H1 (cell line): ENCODE measurements around the gene TMUB1. TPM values are rescaled to one million over a fixed set of nuclear protein-coding genes. Genes with fewer than 3 reads are reported as not detected.

Experiments
- CTCF ChIA-PET: fragments of 300-600 bp; sonication (Branson Sonifier 250); formaldehyde crosslinking; loops from one replicate; lab custom pipeline; 2021; ENCODE audit not compliant: partially characterized antibody; lab: Charles Lee
- POLR2A ChIA-PET: fragments of 300-600 bp; sonication (Branson Sonifier 250); formaldehyde crosslinking; loops from one replicate; lab custom pipeline; 2021; ENCODE audit warnings: inconsistent platforms; ENCODE audit not compliant: partially characterized antibody; lab: Charles Lee
- DNase-seq, 2 experiments: peaks; one replicate each; pipeline versions ENCODE4 v3.0.0 to v3.0.0-alpha.2; 2010 to 2022; ENCODE audit warnings: low spot score in 2 of 2, low read depth in 1 of 2, mixed read lengths in 1 of 2
- FAIRE-seq: peaks from 2 replicates; lab custom pipeline; 2011; peaks lifted over from hg19 to GRCh38; lab: Jason Lieb, UNC
- H2AFZ ChIP-seq: 2 replicates; pipeline ENCODE4 v1.8.1; 2012; ENCODE audit warnings: low read length, inconsistent platforms
- H2AK5ac ChIP-seq: 2 replicates; pipeline ENCODE4 v1.6.1; 2013; ENCODE audit warnings: low read depth, low read length
- H2BK120ac ChIP-seq: replicated peaks from 2 replicates; pipeline ENCODE3; 2013; ENCODE audit warnings: low read depth, low read length, inconsistent platforms
- H2BK12ac ChIP-seq: 2 replicates; pipeline ENCODE4 v1.6.1; 2013; ENCODE audit warnings: low read depth, low read length
- H2BK15ac ChIP-seq: 2 replicates; pipeline ENCODE4 v1.6.1; 2013; ENCODE audit warnings: low read length
- H2BK20ac ChIP-seq: 2 replicates; pipeline ENCODE4 v1.6.1; 2013; ENCODE audit warnings: low read length
- H2BK5ac ChIP-seq: 2 replicates; pipeline ENCODE4 v1.6.1; 2013; ENCODE audit warnings: low read depth, low read length
- H3K14ac ChIP-seq: 2 replicates; pipeline ENCODE4 v1.6.1; 2013; ENCODE audit warnings: inconsistent platforms; ENCODE audit not compliant: insufficient read length
- H3K18ac ChIP-seq: 2 replicates; pipeline ENCODE4 v1.6.1; 2013; ENCODE audit warnings: low read length; ENCODE audit errors: extremely low read depth
- H3K23ac ChIP-seq: 2 replicates; pipeline ENCODE4 v1.6.1; 2013; ENCODE audit warnings: inconsistent platforms; ENCODE audit not compliant: insufficient read length
- H3K23me2 ChIP-seq: 2 replicates; pipeline ENCODE4 v1.6.1; 2013; ENCODE audit warnings: low read depth, low read length
- H3K27ac ChIP-seq: 2 replicates; pipeline ENCODE4 v1.6.1; 2011; ENCODE audit warnings: low read depth, low read length, inconsistent platforms
- H3K27me3 ChIP-seq, 4 experiments: replicated peaks in 1 of 4; 1 replicate in 1 of 4; 2 replicates in 3 of 4; pipeline versions ENCODE4 v1.6.1 to v1.8.1; 2011 to 2013; ENCODE audit warnings: low read length in 3 of 4, mild to moderate bottlenecking in 3 of 4, inconsistent platforms in 2 of 4, mixed read lengths in 2 of 4, moderate library complexity in 1 of 4; ENCODE audit not compliant: control insufficient read depth in 3 of 4, insufficient read depth in 3 of 4; ENCODE audit errors: extremely low read depth in 1 of 4
- H3K36me3 ChIP-seq, 4 experiments: 2 replicates each; pipeline versions ENCODE4 v1.6.1 to v1.8.1; 2011 to 2013; ENCODE audit warnings: mild to moderate bottlenecking in 4 of 4, low read length in 3 of 4, moderate library complexity in 2 of 4, control low read depth in 1 of 4, inconsistent platforms in 1 of 4; ENCODE audit not compliant: insufficient read depth in 4 of 4, control insufficient read depth in 2 of 4
- H3K4ac ChIP-seq: replicated peaks from 2 replicates; pipeline ENCODE3; 2013; ENCODE audit warnings: low read length, low read depth, mixed read lengths, inconsistent platforms; ENCODE audit not compliant: insufficient read length
- H3K4me1 ChIP-seq, 4 experiments: replicated peaks in 1 of 4; 1 replicate in 1 of 4; 2 replicates in 3 of 4; pipeline versions ENCODE4 v1.6.1 to v1.8.1; 2011 to 2013; ENCODE audit warnings: low read length in 3 of 4, inconsistent platforms in 2 of 4, mixed read lengths in 1 of 4; ENCODE audit not compliant: insufficient read depth in 4 of 4, control insufficient read depth in 3 of 4
- H3K4me2 ChIP-seq, 2 experiments: 2 replicates each; pipeline versions ENCODE4 v1.6.1 to v1.8.1; 2011 to 2013; ENCODE audit warnings: low read depth in 2 of 2, low read length in 2 of 2, control low read depth in 1 of 2, inconsistent platforms in 1 of 2, mild to moderate bottlenecking in 1 of 2; ENCODE audit not compliant: insufficient read depth in 1 of 2
- H3K4me3 ChIP-seq, 4 experiments: fragments of 200-600, 300-600 bp in 1 of 4; sonication (generic), shearing (Covaris generic), sonication (Bioruptor Twin) in 1 of 4; 2 replicates each; pipeline versions ENCODE4 v1.5.1 to v1.8.1; 2011 to 2016; ENCODE audit warnings: low read length in 4 of 4, low read depth in 3 of 4, control low read depth in 2 of 4, inconsistent platforms in 2 of 4, mild to moderate bottlenecking in 2 of 4, mixed read lengths in 1 of 4, moderate library complexity in 1 of 4; ENCODE audit not compliant: insufficient read depth in 2 of 4; ENCODE audit errors: extremely low read depth in 1 of 4
- H3K56ac ChIP-seq: replicated peaks from 2 replicates; pipeline ENCODE3; 2013; ENCODE audit warnings: low read depth, mild to moderate bottlenecking, mixed read lengths, low read length, inconsistent platforms; ENCODE audit not compliant: insufficient read length
- H3K79me1 ChIP-seq: 2 replicates; pipeline ENCODE4 v1.6.1; 2013; ENCODE audit warnings: low read depth, low read length, control low read depth
- H3K79me2 ChIP-seq, 2 experiments: 2 replicates each; pipeline versions ENCODE4 v1.6.1 to v1.8.1; 2012 to 2013; ENCODE audit warnings: low read length in 2 of 2, mild to moderate bottlenecking in 2 of 2, inconsistent platforms in 1 of 2; ENCODE audit not compliant: insufficient read depth in 2 of 2, control insufficient read depth in 1 of 2
- H3K9ac ChIP-seq, 4 experiments: replicated peaks in 1 of 4; 1 replicate in 1 of 4; 2 replicates in 3 of 4; pipeline versions ENCODE4 v1.6.1 to v1.8.1; 2011 to 2013; ENCODE audit warnings: low read depth in 3 of 4, low read length in 3 of 4, control low read depth in 2 of 4, mild to moderate bottlenecking in 2 of 4, moderate library complexity in 2 of 4, inconsistent platforms in 1 of 4; ENCODE audit errors: extremely low read depth in 1 of 4
- H3K9me3 ChIP-seq, 2 experiments: 2 replicates each; pipeline versions ENCODE4 v1.6.1 to v1.8.1; 2012 to 2013; ENCODE audit warnings: mild to moderate bottlenecking in 2 of 2, moderate library complexity in 2 of 2, control low read depth in 1 of 2, inconsistent platforms in 1 of 2, low read depth in 1 of 2, low read length in 1 of 2, mixed read lengths in 1 of 2; ENCODE audit not compliant: insufficient read depth in 2 of 2
- H4K20me1 ChIP-seq, 2 experiments: replicated peaks in 1 of 2; 2 replicates each; pipeline versions ENCODE3 to v1.8.1; 2011 to 2013; ENCODE audit warnings: inconsistent platforms in 2 of 2, low read length in 2 of 2, mild to moderate bottlenecking in 1 of 2; ENCODE audit not compliant: insufficient read depth in 2 of 2, control insufficient read depth in 1 of 2
- H4K5ac ChIP-seq: 2 replicates; pipeline ENCODE4 v1.6.1; 2013; ENCODE audit warnings: low read length, low read depth, mixed read lengths, inconsistent platforms; ENCODE audit not compliant: insufficient read length
- H4K8ac ChIP-seq: 2 replicates; pipeline ENCODE4 v1.8.0; 2013; ENCODE audit warnings: mild to moderate bottlenecking, moderate library complexity, low read length, inconsistent platforms; ENCODE audit not compliant: insufficient read depth; ENCODE audit errors: extremely low read depth
- H4K91ac ChIP-seq: replicated peaks from 2 replicates; pipeline ENCODE3; 2013; ENCODE audit warnings: low read length, mixed read lengths, inconsistent platforms; ENCODE audit not compliant: insufficient read length
- CHD2 ChIP-seq: IDR thresholded peaks from 2 replicates; pipeline ENCODE4 v1.6.1; 2012; ENCODE audit warnings: low read length, improper control_type of control experiment
- WGBS, 2 experiments: shearing (Covaris generic) in 1 of 2; methylation state at CpG; one replicate each; pipeline versions ENCODE4 v1.1.6 to v1.1.7; 2013 to 2015; ENCODE audit warnings: low lambda C conversion rate in 2 of 2, mixed read lengths in 2 of 2, inconsistent platforms in 1 of 2, low coverage in 1 of 2, missing lambda C conversion rate in 1 of 2; ENCODE audit not compliant: insufficient replicate concordance in 2 of 2, insufficient coverage in 1 of 2, insufficient read length in 1 of 2; ENCODE audit errors: extremely low coverage in 1 of 2, missing lambda C conversion rate in 1 of 2; 5-methylcytosine and 5-hydroxymethylcytosine counted together
- polyA plus RNA-seq, 7 experiments: library from polyadenylated mRNA; depleted of rRNA in 3 of 7; stranded (reverse) in 5 of 7; unstranded in 2 of 7; fragments of >200 nt in 5 of 7; fragments of 200-250 nt in 2 of 7; gene quantifications; 1 replicate in 5 of 7; 2 replicates in 1 of 7; 4 replicates in 1 of 7; pipeline versions ENCODE4 v1.2.1 to v1.2.3, GENCODE V29; 2011 to 2013; ENCODE audit warnings: missing spikeins in 2 of 7, mixed read lengths in 2 of 7
- total RNA-seq: library from RNA; stranded (reverse); fragmentation: NEBNext Ultra II Directional; extraction: Animal tissue kit (Norgen Biotek cat#: 25700); gene quantifications from 2 replicates; pipeline ENCODE4 v1.2.1, GENCODE V29; 2021

TMUB1 gene
- total and polyA plus RNA-seq, 2 of the 8 experiments (the other 6 are each of a cell fraction or from before 2014, with no cell fraction given), result 41.4 to 56.2 TPM

DNA sequence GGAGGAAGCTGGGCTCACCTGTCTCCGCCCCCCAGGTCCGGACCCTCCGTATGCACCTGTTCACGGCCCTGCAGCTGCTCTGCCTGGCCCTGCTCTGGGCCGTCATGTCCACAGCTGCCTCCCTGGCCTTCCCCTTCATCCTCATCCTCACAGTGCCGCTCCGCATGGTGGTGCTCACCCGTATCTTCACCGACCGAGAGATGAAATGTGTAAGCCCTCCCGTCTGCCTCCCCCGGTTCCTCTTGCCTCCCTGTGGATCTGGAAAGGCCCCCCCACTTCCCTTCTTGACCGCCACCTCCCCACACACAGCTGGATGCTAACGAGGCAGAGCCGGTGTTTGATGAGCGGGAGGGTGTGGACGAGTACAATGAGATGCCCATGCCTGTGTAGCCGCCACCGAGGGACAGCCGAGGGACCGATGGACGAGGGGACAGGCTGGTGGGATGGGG, 7.3 kb downstream of the TMUB1 start:
- H3K27ac ChIP-seq, result no peak overlapping the region
- no peak overlapping the region for H2BK5ac ChIP-seq
- H3K4ac ChIP-seq, result no peak overlapping the region
- H3K4me1 ChIP-seq, result peaks cover 0 to 20% (median 17%) of the 10 kb centered on the region in 4 experiments; a peak in 6 of 7 replicates
- H3K23me2 ChIP-seq, result peaks cover 8% of the 10 kb centered on the region
- DNase-seq (no peak), FAIRE-seq (no peak)
- H3K56ac ChIP-seq, result no peak overlapping the region
- H2AFZ ChIP-seq, result no peak overlapping the region
- H2BK15ac ChIP-seq, result no peak overlapping the region
- H3K79me2 ChIP-seq, result peaks cover 0 to 8% of the 10 kb centered on the region in 2 experiments; a peak in 1 of 4 replicates
- H2BK12ac ChIP-seq, result no peak overlapping the region
- POLR2A ChIA-PET, result interaction anchor here (0.8 to 4.9 kb wide), 6 partner anchors 9 to 35 kb away, joined by 3 to 77 read pairs (median 16); partner anchors contain the start of gene SLC4A2
- no peaks in the 10 kb centered on the region for H3K9me3 ChIP-seq
- H4K8ac ChIP-seq, result peak overlapping the region; percentile 11; the same call in 1 of the 2 replicates
- no peak overlapping the region for H3K23ac ChIP-seq
- CTCF ChIA-PET, result interaction anchor here (0.6 to 6.0 kb wide), 17 partner anchors 9 to 170 kb away, joined by 3 to 81 read pairs (median 6); no protein-coding TSS in a partner anchor
- H2AK5ac ChIP-seq, result no peak overlapping the region
- no peak overlapping the region for H3K14ac ChIP-seq
- peaks cover 15 to 40% (median 38%) of the 10 kb centered on the region in 4 experiments for H3K36me3 ChIP-seq
- no peak overlapping the region for H4K91ac ChIP-seq
- H3K9ac ChIP-seq, result no peak overlapping the region
- H2BK120ac ChIP-seq, result no peak overlapping the region
- H3K27me3 ChIP-seq, result no peaks in the 10 kb centered on the region
- 86% methylated on average over 15 of the region's 22 CpGs; no CpG with 5 or more reads in 1 of the 2 experiments for WGBS, 2 experiments
- no peak overlapping the region for H3K4me3 ChIP-seq
- no peak overlapping the region for H3K18ac ChIP-seq
- no peak overlapping the region for H2BK20ac ChIP-seq
- H3K4me2 ChIP-seq, result no peak overlapping the region
- H4K20me1 ChIP-seq, result peaks cover 18 to 24% of the 10 kb centered on the region in 2 experiments
- H3K79me1 ChIP-seq, result peaks cover 7% of the 10 kb centered on the region
- H4K5ac ChIP-seq, result no peak overlapping the region
- no peak for TF ChIP-seq CHD2
